NCI-H2227 (cell line): ENCODE measurements around the gene ZFP1.

Experiments used
- DNase-seq: peaks from one replicate; lab custom pipeline; 2025; ENCODE audit not compliant: unreplicated experiment; lab: John Stamatoyannopoulos, UW

The ZFP1 gene

DNA sequence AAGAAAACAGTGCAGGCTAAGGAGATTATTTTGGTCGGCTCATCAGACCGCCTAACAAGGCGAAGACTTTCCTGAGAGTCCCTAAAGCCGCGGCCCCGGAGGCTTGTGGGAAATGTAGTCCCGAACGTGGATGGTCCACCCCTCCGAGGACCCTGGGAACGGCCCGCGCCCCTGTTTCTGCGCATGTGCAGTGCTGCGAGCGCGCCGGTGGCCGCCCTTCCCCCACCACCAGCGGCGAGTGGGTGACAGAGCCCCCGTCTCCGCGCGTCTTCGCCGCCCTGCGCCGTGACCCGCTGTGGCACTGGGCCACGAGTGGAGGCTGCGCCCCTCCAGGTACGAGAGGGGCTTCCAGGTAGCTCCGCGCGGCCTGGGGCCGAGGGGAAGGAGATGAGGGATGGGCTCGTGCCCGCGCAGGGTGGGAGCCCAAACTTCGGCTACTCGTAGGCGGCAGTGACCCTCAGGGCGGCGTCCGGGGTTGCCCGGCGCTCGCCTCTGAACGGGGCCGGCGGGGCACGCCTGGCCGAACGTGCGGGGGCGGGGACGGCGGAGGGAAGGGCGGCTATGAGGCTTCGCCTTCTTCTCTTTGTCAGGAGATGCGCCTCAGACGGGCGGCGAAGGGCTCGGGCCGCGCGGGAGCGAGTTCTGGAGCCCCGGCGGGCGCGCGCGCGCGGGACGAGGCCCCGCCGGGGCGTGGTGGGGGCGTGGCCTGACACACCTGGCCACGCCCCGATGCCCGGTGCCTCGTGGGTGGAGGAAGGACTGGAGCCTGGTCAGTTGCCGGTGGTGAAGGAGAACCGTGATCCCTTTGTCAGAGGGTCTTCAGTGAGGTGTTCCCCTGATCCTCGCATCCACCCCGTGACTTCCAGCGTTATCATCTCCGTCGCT lies at the start of gene ZFP1:
Gene ZFP1 (plus strand): TSS at position 214 of the 885 bp plus-strand sequence. CDS start 4,428 bp downstream, outside the sequence.
- DNase-seq, result peak; percentile 92

- no peak for DNase-seq
Observed at GRCh38 chr16:75099075-75099667, 49.2 kb upstream of the ZFP1 start.

DNA sequence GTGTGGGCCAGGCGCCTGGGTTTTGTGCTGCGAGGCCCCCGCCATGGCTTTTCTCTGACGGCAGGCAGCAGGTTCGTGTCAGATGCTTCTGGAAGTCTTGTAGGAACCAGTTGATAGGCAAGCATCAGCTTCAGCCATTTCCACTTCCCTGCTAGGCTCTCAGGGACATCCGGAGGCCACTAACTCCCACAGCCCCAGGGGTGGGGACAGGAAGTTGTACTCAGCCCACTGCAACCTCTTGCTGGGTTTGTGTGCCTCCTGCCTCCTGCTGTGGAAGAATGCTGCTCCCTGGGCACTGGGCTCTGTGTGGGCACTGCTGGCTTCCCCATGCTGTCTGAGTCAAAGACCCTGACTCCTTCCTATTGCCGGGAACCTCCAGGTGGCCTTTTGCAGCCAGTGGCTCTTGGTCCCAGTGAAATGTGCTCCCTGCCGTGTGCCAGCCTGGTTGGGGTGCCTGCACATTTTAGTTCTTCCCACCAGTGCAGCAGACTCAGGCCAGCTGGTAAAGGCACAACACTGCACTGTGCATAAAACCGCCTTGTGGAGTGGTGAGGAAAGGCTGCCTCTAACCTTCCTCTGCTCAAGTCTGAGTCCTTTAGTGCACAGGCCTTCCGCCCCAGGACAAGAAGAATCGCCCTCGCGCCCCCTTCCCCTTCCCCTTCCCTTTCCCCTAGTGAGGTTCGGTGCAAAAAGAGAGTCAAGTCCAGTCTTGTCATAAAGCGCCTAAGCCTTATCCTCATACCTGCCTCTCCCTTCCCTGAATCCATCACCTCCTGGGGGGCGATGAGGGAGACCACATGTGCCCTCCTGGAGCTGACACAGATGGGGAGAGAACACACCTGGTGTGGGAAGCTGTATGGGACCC lies 48.4 kb upstream of the ZFP1 start:
- DNase-seq, result no peak

DNA sequence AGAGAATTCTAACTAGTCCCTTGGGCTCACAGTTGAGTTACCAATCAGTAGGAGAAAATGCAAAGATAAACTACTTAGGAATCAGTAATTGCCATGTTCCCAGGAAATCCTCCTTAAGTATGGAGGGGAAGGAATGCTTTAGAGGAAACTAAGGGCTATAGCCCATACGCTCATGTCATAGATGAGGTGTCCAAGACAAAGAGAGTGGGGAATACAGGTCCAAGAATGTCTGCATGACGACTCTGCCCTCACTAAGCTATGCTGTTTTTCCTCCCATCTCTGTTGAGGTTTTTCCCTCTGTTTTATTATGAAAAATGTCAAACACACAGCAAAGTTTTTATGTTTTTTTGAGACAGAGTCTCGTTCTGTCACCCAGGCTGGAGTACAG lies 47.7 kb upstream of the ZFP1 start:
- no peak for DNase-seq

GRCh38 chr16:75101635-75102034 lies 46.7 kb upstream of the ZFP1 start:
- DNase-seq, result no peak

- no peak for DNase-seq
Observed at GRCh38 chr16:75102595-75102994, 45.7 kb upstream of the ZFP1 start.

DNA sequence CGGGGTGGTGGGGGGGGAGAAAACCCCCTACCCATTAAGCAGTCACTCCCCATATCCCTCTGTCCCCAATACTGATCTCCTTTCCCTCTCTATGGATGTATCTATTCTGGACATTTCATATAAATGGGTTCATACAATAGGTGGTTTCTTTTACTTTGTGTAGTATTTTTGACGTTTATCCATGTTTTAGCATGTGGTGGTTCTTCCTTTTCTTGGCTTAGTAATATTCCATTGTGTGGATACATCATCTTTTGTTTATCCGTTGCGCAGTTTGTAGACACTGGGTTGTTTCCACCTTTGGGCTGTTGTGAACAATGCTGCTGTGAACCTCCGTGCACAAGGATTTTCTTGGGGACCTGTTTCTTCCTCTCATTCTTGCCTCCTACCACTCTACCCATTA lies 44.3 kb upstream of the ZFP1 start:
- DNase-seq, result no peak

DNA sequence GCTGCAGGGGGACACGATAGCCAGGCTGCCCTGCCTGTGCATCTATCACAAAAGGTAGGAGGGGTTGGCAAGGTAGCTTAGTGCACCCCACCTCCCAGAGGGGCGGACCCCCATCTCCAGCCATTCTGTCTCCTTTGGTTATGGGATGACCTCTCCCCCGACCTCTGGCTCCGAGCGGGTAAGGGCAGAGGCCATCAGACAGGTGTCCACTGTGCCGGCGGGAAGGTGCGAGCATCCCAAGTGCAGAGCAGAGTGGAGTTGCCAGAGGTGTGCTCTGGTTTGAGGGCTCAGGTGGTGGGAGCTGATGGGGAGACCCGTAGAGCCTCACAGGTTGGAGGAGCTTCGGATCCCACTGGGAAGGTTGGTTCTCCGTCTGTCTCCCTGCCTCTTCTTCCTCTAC lies 43.5 kb upstream of the ZFP1 start:
- no peak for DNase-seq

- no peak for DNase-seq
Observed at GRCh38 chr16:75105306-75106061, 42.8 kb upstream of the ZFP1 start.

- DNase-seq, result no peak
Observed at GRCh38 chr16:75106351-75107274, 41.7 kb upstream of the ZFP1 start.

DNA sequence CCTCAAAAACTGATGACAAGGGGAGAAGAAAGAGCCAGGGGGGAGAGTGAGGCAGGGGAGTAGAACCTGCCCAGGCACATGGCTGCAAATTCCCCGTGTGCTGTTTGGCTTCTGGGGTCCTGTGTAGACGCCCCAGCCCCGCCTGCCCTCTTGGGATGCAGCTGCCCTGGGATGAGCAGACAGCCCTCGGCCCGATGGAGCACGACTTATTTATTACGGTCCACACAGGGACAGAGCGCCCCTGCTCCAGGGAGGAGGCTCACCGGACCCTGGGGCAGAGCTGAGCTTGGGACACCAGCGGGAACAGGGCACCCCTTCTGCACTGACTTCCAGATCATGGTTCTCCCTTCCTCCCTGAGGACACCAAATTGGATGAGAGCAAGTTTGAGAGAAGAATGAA lies 40.8 kb upstream of the ZFP1 start:
- DNase-seq, result no peak

DNA sequence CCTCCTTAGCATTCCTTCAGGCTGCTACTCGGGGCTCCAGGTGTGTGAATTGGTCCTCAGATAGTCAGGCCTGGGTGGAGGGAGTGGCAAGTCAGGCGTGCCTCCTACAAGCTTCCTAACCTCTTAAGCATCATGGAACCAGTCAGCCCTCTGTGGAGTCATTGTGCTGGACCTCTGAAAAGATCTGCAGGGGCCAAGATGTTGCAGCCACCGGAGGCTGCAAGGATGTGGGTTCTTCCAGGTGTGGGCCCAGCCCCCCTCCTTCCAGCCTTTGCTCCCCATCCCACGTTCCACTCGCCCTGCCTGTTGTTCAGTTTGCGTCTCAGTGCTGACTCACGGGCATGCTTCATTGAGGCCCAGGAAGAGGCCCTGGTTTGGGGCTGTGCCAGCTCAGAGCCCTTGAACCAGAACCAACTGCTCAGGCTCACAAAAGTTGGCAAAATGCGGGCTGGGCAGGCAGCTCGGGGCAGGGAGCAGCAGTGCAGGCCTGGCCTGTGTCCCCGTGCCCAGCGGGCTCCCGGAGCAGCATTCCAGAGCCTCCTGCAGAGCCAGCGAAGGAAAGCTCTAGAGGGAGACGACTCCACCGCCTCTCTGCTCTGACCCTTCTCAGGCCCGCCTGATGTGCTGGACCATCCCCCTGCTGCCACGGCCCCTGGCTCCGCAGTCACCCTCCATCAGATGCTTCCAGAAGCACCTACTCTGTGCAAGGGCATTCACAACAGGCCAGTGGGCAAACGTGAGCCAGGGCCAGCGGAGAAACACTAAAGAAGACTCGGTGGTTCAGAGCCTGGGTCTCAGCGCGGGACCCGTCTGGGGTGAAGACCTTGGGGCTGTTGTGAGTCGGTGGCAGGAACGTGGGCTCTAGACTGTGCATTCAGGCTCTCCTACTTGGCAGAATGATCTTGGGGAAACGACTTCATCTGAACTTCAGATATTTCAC lies 39.3 kb upstream of the ZFP1 start:
- no peak for DNase-seq

GRCh38 chr16:75109732-75110243 lies 38.5 kb upstream of the ZFP1 start:
- DNase-seq, result no peak

DNA sequence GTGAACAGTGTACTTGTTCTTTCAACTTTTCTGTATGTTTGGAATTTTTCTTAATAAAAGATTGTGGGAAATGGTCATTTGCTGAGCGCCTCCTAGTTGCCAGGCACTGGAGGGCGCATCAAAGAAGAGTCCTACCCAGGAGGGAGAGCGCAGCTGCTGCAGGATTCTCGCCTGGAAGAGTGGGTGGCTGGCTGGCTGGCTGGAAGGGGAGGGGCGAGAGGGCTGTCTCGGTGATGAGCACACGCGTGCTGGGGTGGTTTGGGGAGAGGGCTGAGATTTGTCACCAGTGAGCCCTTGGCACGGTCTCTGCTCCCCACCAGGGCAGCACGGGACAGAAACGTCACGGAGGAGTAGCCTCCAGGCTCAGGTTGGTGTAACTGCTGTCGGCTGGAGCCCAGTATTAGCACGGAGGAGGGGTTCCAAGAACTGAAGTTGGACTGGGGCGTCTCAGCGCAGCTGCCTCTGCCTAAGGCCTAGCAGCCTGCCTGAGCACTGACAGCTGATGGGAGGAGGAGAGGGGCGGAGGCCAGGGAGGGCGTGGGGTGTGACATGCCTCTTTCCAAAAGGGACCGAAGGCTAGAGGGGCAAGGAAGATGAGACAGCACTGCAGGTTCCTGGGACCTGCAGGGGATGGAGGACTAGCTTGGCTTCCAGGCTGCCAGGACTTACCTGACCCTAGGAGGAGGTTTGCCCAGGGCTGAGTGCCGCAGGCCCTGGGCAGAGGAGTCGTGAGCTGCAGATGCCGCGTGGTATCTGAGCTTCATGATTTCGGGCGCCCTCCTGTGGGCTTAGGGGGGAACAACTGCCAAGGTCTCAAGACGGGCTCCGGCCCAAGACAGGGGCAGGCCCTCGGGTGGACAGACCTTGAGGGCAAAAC lies 37.4 kb upstream of the ZFP1 start:
- peak; percentile 87 for DNase-seq

DNA sequence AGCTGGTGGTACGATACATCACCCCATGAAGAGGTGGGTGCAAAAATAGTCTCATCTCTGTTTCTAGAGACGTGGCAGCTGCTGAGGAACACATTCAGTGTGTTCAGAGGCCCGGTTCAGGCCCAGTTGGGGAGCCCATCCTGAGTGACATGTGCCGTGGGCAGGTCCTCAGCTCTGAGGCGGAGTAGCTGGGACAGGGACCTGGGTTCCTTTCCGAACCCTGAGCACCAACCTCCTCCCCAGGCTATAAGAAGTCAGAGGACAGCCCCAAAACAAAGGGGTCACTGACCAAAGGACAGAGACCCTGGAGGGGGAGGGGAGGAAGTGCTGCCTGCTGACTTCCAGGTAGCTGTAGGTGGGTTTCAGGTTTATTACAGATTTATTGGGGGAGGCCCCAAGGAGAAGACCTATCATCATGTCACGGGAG lies 36.8 kb upstream of the ZFP1 start:
- no peak for DNase-seq

DNA sequence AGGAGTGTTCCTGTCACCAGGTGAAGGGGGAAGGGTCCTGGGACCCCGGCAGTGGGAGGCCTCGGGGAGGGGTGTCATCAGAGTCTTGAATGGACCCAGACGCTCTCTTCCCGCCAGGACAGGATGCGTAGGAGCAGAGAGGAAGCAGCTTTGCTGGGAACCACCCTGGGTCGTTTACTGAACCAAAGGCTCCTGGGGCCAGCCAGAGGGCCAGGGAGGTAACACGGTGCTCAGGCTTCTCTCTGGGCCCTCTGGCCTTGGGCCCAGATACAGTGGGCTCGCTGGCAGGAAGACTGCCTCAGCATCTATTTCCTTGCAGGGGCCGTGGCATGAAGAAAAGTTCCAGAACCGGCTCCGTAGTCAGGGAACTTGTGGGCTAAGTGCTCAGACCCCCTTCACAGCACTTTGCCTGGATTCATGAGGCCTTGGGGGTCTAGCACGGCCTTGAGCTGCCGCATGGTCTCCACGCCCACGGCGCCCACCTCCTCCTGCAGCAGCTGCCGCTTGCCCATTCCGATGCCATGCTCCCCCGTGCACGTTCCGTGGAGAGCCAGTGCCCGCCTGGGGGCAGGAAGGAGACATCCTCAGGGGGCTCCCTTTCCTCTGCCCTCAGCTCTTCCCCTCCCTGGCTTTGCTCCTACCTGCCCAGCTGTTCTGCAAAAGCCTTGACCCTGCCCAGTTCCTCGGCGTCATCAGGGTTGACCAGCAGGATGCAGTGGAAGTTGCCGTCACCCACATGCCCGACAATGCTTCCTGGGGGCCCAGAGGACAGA lies 36.2 kb upstream of the ZFP1 start:
- DNase-seq, result no peak
